Tibial artery (tissue), 4 donors: Measurements from ENCODE around the gene ELL.

Experiments used
- DNase-seq, 2 donors: peaks; one replicate each; pipeline ENCODE4 v3.0.0-alpha.2; 2019
- H3K27ac ChIP-seq, 2 donors: fragments of 200-600 bp; sonication (generic) in 1 of 2; 1 replicate in 1 of 2; 2 replicates in 1 of 2; pipeline ENCODE4 v1.5.1; 2018 to 2019; ENCODE audit warnings: mild to moderate bottlenecking in 1 of 2
- H3K27me3 ChIP-seq, 2 donors: fragments of 200-600 bp; sonication (generic) in 1 of 2; one replicate each; pipeline versions ENCODE4 v1.5.1 to v1.6.0; 2016 to 2019
- H3K36me3 ChIP-seq, 3 donors: fragments of 200-600 bp; sonication (generic) in 2 of 3; one replicate each; pipeline ENCODE4 v1.5.1; 2016 to 2019; ENCODE audit warnings: mild to moderate bottlenecking in 2 of 3
- H3K4me1 ChIP-seq, 4 donors: fragments of 200-600 bp; sonication (generic) in 2 of 4; 1 replicate in 3 of 4; 2 replicates in 1 of 4; pipeline ENCODE4 v1.5.1; 2016 to 2019
- H3K4me3 ChIP-seq, 2 donors: fragments of 200-600 bp; sonication (generic) in 1 of 2; 1 replicate in 1 of 2; 2 replicates in 1 of 2; pipeline ENCODE4 v1.5.1; 2018 to 2019; ENCODE audit warnings: mild to moderate bottlenecking in 2 of 2
- H3K9me3 ChIP-seq, 3 donors: fragments of 200-600 bp; sonication (generic) in 1 of 3; one replicate each; pipeline ENCODE4 v1.5.1; 2016 to 2019
- intact Hi-C: fragments of 100-400 bp; cut with DNase I; formaldehyde crosslinking; loops from one replicate; pipeline ENCODE4 v1.15.0; 2023; ENCODE audit warnings: low total_unique reads
- TF ChIP-seq, protein P1 (sequence below), 2 experiments: fragments of 200-600 bp in 1 of 2; fragments of 450-650 bp in 1 of 2; IDR thresholded peaks; one replicate each; pipeline ENCODE4 v1.5.1; 2017 to 2019; ENCODE audit warnings: antibody characterized with exemption in 2 of 2, mild to moderate bottlenecking in 1 of 2, moderate library complexity in 1 of 2

The ELL gene

DNA sequence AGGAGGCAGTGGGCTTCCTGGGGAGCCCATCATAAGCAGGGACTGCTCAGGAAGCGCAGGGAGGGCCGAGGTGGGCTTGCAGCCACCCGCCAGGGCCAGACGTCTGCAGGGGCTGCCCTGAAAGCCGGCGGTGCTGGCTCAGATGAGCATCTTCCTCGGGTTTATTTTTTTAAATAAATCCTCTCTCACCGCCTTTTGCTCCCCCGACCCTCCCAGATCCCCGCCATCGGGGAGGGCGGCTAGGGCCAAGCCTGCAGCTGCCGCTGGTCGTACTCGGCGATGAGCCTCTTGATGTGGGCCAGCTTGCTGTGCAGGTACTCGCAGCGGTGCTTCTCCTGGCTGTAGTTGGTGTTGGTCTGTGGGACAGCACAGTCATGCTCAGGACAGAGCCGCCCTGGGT, 77.4 kb downstream of the ELL start:
- Histone ChIP-seq H3K36me3 (peaks cover 50 to 80% (median 51%) of the 10 kb centered on the region in 3 donors), H3K4me1 (peaks cover 0 to 7% (median under 1%) of the 10 kb centered on the region in 4 donors), H3K27ac (no peak overlapping the region), H3K27me3 (no peaks in the 10 kb centered on the region), H3K4me3 (no peak overlapping the region), H3K9me3 (no peaks in the 10 kb centered on the region)
- no peak for DNase-seq
- TF ChIP-seq, protein P1, sequence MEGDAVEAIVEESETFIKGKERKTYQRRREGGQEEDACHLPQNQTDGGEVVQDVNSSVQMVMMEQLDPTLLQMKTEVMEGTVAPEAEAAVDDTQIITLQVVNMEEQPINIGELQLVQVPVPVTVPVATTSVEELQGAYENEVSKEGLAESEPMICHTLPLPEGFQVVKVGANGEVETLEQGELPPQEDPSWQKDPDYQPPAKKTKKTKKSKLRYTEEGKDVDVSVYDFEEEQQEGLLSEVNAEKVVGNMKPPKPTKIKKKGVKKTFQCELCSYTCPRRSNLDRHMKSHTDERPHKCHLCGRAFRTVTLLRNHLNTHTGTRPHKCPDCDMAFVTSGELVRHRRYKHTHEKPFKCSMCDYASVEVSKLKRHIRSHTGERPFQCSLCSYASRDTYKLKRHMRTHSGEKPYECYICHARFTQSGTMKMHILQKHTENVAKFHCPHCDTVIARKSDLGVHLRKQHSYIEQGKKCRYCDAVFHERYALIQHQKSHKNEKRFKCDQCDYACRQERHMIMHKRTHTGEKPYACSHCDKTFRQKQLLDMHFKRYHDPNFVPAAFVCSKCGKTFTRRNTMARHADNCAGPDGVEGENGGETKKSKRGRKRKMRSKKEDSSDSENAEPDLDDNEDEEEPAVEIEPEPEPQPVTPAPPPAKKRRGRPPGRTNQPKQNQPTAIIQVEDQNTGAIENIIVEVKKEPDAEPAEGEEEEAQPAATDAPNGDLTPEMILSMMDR (IDR thresholded peaks at IDR 0.05) = no peak
- intact Hi-C loops = no loop called here

DNA sequence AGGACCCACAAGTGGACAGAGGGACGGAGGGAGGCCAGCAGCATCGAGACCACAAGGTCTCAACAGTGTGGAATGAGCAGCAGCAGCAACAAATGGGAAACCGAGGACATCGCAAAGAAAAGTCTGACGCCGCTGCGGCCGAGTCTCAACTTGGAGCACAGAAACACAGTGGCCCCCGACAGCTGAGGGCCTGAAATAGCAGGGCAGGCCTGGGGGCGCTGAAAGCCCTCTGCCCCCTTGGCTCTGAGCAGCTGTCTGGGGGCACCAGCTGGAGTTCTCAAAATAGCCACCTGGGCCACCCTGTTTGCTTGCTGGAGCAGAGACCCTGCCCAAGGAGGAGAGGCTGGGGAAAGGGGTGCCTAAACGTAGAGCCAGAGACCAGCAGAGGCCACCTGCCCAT, 78.0 kb downstream of the ELL start:
- Histone ChIP-seq H3K4me3 (no peak overlapping the region), H3K27me3 (no peaks in the 10 kb centered on the region), H3K36me3 (peaks cover 43 to 73% (median 44%) of the 10 kb centered on the region in 3 donors), H3K9me3 (no peaks in the 10 kb centered on the region), H3K27ac (no peak overlapping the region), H3K4me1 (peaks cover 0 to 14% (median 6%) of the 10 kb centered on the region in 4 donors)
- TF ChIP-seq, protein P1 (IDR thresholded peaks at IDR 0.05) = no peak
- DNase-seq = no peak
- intact Hi-C loops = no loop called here

DNA sequence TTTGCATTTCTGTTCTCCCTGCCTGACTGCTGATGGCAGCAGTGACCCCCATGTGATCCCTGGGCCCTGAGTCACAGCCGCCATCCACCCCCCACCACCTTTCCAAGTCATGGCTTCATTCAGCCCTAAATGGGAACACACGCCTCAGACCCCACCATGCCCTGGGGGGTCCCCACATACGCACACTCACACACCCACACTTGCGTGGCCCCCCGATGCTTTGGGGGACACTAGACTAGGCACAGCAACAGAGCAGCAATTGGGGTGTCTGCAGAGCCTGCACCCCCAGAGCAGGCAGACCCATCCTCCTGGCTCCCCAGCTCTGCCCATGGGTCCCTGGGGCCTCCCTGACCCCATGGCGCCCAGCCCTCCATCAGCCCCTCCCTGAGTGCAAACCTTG, 78.5 kb downstream of the ELL start:
- TF ChIP-seq, protein P1 (IDR thresholded peaks at IDR 0.05) = no peak
- no peak overlapping the region for H3K27ac ChIP-seq
- peaks cover 39 to 69% (median 40%) of the 10 kb centered on the region in 3 donors for H3K36me3 ChIP-seq

DNA sequence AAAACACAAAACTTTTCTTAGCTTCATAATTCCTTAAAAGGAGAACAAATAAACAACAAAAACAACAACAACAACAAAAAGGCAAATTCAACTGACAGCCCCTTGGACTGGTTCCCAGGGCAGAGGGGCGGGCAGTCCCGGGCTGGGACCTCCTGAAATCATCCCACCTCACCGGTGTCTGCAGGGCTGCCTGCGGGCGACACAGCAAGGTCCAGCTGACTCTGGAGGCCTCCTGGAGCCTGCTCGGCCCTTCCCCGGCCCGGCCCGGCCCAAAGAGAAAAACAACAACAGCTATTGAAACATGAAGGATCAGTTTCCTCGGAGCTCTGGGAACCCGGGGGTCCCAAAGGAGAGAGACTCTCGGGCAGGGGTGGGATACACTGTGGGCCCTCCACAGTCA, 78.9 kb downstream of the ELL start:
- Histone ChIP-seq H3K36me3 (peaks cover 35 to 65% (median 38%) of the 10 kb centered on the region in 3 donors), H3K9me3 (no peaks in the 10 kb centered on the region), H3K27ac (no peak overlapping the region), H3K4me3 (no peak overlapping the region), H3K4me1 (peaks cover 0 to 23% (median 15%) of the 10 kb centered on the region in 4 donors), H3K27me3 (no peaks in the 10 kb centered on the region)
- intact Hi-C loops = no loop called here
- TF ChIP-seq, protein P1 (IDR thresholded peaks at IDR 0.05) = no peak
- DNase-seq = no peak

More for the DNA sequence above, 78.5 kb downstream of the ELL start:
- intact Hi-C loops = no loop called here
- Histone ChIP-seq H3K4me3 (no peak overlapping the region), H3K27me3 (no peaks in the 10 kb centered on the region), H3K4me1 (peaks cover 0 to 18% (median 11%) of the 10 kb centered on the region in 4 donors), H3K9me3 (no peaks in the 10 kb centered on the region)
- DNase-seq = no peak

DNA sequence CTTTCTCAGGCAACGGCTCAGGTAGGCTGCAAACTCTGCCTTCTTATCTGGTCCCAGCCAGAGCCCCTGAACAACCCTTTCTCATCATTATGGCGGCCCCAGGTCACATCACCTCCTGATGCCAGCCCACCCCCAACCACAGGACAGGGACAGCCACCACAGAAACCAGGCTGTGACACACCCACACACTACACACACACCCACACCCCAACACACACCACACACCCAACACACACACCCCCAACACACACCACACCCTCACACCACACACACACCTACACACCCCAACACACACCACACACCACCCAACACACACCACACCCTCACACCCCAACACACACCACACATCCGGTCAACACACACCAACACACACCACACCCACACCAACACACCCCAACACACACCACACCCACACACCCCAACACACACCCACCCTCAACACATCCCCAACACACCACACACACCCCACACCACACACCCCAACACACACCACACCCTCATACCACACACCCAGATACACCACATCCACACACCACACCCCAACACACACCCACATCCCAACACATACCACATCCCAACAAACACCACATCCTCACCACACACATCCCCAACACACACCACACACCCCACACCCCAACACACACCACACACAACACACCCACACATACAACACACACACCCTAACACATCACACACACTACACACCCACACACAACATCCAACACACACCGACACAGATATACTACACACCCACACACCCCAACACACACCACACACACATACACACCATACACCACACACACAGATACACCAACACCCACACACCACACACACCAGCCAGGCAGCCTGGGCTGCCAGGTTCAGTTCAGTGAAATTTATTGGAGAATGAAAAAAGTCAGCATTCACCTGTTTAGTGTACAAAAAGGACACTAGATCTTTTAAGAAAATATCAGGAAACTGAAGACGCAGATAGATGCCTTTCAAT, 79.8 kb downstream of the ELL start:
- TF ChIP-seq, protein P1 (IDR thresholded peaks at IDR 0.05) = no peak
- no peak overlapping the region for H3K4me3 ChIP-seq
- H3K4me1 ChIP-seq = peaks cover 0 to 32% (median 23%) of the 10 kb centered on the region in 4 donors
- intact Hi-C loops = no loop called here
- peaks cover 0 to 5% of the 10 kb centered on the region in 2 donors for H3K27me3 ChIP-seq
- no peak overlapping the region for H3K27ac ChIP-seq
- no peaks in the 10 kb centered on the region for H3K9me3 ChIP-seq
- H3K36me3 ChIP-seq = peaks cover 35 to 56% (median 38%) of the 10 kb centered on the region in 3 donors
- no peak for DNase-seq
